Natural killer cell treated with Interleukin-12 subunit alpha and Interleukin-12 subunit beta and Interleukin-15 and Interleukin-18, amount 100 ng/mL, for 72 hours (primary cell): ENCODE results near the gene KLF16. TPM values are rescaled to one million over a fixed set of nuclear protein-coding genes. Genes with fewer than 3 reads are reported as not detected.

Experiments
- ATAC-seq, 2 donors: fragments of 150-1000 bp; cut with Tn5 transposase in 1 of 2; sonication (Bioruptor Pico), chemical (Tn5 transposase) in 1 of 2; 2 replicates each; pipeline ENCODE4 v1.10.0; 2021
- DNase-seq: peaks from one replicate; pipeline ENCODE4 v3.0.0; 2022; ENCODE audit warnings: low spot score
- H3K27ac Mint-ChIP-seq, 2 donors: 1 replicate in 1 of 2; 2 replicates in 1 of 2; pipeline ENCODE4 v1.8.0; 2022; ENCODE audit warnings: mixed read lengths in 2 of 2, mild to moderate bottlenecking in 1 of 2, moderate library complexity in 1 of 2
- H3K27me3 Mint-ChIP-seq, 2 donors: 1 replicate in 1 of 2; 2 replicates in 1 of 2; pipeline ENCODE4 v1.8.0; 2022; ENCODE audit warnings: mixed read lengths in 2 of 2
- H3K36me3 Mint-ChIP-seq: one replicate; pipeline ENCODE4 v1.8.0; 2022; ENCODE audit warnings: mixed read lengths
- H3K4me1 Mint-ChIP-seq, 2 donors: 1 replicate in 1 of 2; 2 replicates in 1 of 2; pipeline ENCODE4 v1.8.0; 2022; ENCODE audit warnings: low read depth in 2 of 2, mixed read lengths in 2 of 2, mild to moderate bottlenecking in 1 of 2
- H3K4me3 Mint-ChIP-seq: one replicate; pipeline ENCODE4 v1.8.0; 2022; ENCODE audit warnings: mixed read lengths
- H3K9me3 Mint-ChIP-seq: 2 replicates; pipeline ENCODE4 v1.8.0; 2022; ENCODE audit warnings: mixed read lengths
- total RNA-seq, 2 donors: library from RNA; stranded (reverse); gene quantifications; one replicate each; pipeline ENCODE4 v1.2.3, GENCODE V29; 2022

The KLF16 gene
- total RNA-seq, 2 donors from 2014 or later, result 18.0 to 49.8 TPM

GRCh38 chr19:1871630-1872029 is 8.3 kb upstream of the KLF16 start:
- no peak overlapping the region for H3K4me3 Mint-ChIP-seq
- ATAC-seq, result no peak

GRCh38 chr19:1871140-1871597 is 7.8 kb upstream of the KLF16 start:
- no peak for DNase-seq
- H3K4me3 Mint-ChIP-seq, result no peak overlapping the region
- H3K27me3 Mint-ChIP-seq, result no peaks in the 10 kb centered on the region
- peaks cover 27 to 28% of the 10 kb centered on the region in 2 donors for H3K4me1 Mint-ChIP-seq
- no peak for ATAC-seq
- no peaks in the 10 kb centered on the region for H3K9me3 Mint-ChIP-seq
- H3K27ac Mint-ChIP-seq, result no peak overlapping the region
- no peaks in the 10 kb centered on the region for H3K36me3 Mint-ChIP-seq

More at GRCh38 chr19:1871630-1872029, 8.3 kb upstream of the KLF16 start:
- Mint-ChIP-seq H3K4me1 (peaks cover 30 to 31% of the 10 kb centered on the region in 2 donors), H3K36me3 (no peaks in the 10 kb centered on the region), H3K9me3 (no peaks in the 10 kb centered on the region), H3K27ac (no peak overlapping the region), H3K27me3 (no peaks in the 10 kb centered on the region)
- no peak for DNase-seq

GRCh38 chr19:1868971-1869370 is 5.6 kb upstream of the KLF16 start:
- Mint-ChIP-seq H3K4me1 (peaks cover 8 to 13% of the 10 kb centered on the region in 2 donors), H3K36me3 (no peaks in the 10 kb centered on the region), H3K9me3 (no peaks in the 10 kb centered on the region), H3K27ac (peak overlapping the region in 1 of 2 donors; percentile 60), H3K4me3 (no peak overlapping the region), H3K27me3 (no peaks in the 10 kb centered on the region)
- DNase-seq, result no peak
- no peak for ATAC-seq

- DNase-seq, result no peak
- Mint-ChIP-seq H3K36me3 (no peaks in the 10 kb centered on the region), H3K27me3 (no peaks in the 10 kb centered on the region), H3K9me3 (no peaks in the 10 kb centered on the region), H3K4me1 (peaks cover 5 to 9% of the 10 kb centered on the region in 2 donors), H3K4me3 (no peak overlapping the region), H3K27ac (no peak overlapping the region)
- no peak for ATAC-seq
These were observed 4.0 kb upstream of the KLF16 start for GRCh38 chr19:1867349-1867724.

- no peak overlapping the region for H3K27ac Mint-ChIP-seq
- no peaks in the 10 kb centered on the region for H3K27me3 Mint-ChIP-seq
- peaks cover 6 to 9% of the 10 kb centered on the region in 2 donors for H3K4me1 Mint-ChIP-seq
- no peak overlapping the region for H3K4me3 Mint-ChIP-seq
- ATAC-seq (no peak), DNase-seq (no peak)
- H3K9me3 Mint-ChIP-seq, result no peaks in the 10 kb centered on the region
- H3K36me3 Mint-ChIP-seq, result no peaks in the 10 kb centered on the region
These were observed 3.4 kb upstream of the KLF16 start for GRCh38 chr19:1866693-1867348.

- H3K4me3 Mint-ChIP-seq, result peak overlapping the region; percentile 60
- peaks cover 14 to 15% of the 10 kb centered on the region in 2 donors for H3K4me1 Mint-ChIP-seq
- H3K27ac Mint-ChIP-seq, result peak overlapping the region; percentile 23 to 54
- ATAC-seq (no peak), DNase-seq (no peak)
- H3K27me3 Mint-ChIP-seq, result no peaks in the 10 kb centered on the region
- H3K9me3 Mint-ChIP-seq, result no peaks in the 10 kb centered on the region
- no peaks in the 10 kb centered on the region for H3K36me3 Mint-ChIP-seq
These were observed 2.0 kb upstream of the KLF16 start for GRCh38 chr19:1865172-1866010.

GRCh38 chr19:1864480-1865171 is 1.2 kb upstream of the KLF16 start:
- Mint-ChIP-seq H3K9me3 (no peaks in the 10 kb centered on the region), H3K27ac (peak overlapping the region in 1 of 2 donors; percentile 54), H3K27me3 (no peaks in the 10 kb centered on the region), H3K4me1 (peaks cover 13 to 14% of the 10 kb centered on the region in 2 donors), H3K36me3 (no peaks in the 10 kb centered on the region), H3K4me3 (peak overlapping the region; percentile 60)
- ATAC-seq (peak; percentile 54 to 62), DNase-seq (peak; percentile 87)

GRCh38 chr19:1863638-1864479 is 480 bp upstream of the KLF16 start:
- Mint-ChIP-seq H3K4me3 (peak overlapping the region; percentile 60), H3K4me1 (peaks cover 11 to 15% of the 10 kb centered on the region in 2 donors), H3K27ac (peak overlapping the region in 1 of 2 donors; percentile 54), H3K9me3 (no peaks in the 10 kb centered on the region), H3K36me3 (no peaks in the 10 kb centered on the region), H3K27me3 (no peaks in the 10 kb centered on the region)
- DNase-seq, result peak; percentile 96
- ATAC-seq, result peak; percentile 83 to 87

GRCh38 chr19:1862424-1863327 is 703 bp downstream of the KLF16 start:
- DNase-seq, result peak; percentile 74
- peaks cover 9 to 12% of the 10 kb centered on the region in 2 donors for H3K4me1 Mint-ChIP-seq
- H3K4me3 Mint-ChIP-seq, result peak overlapping the region; percentile 92

GRCh38 chr19:1862068-1862423 is 1.3 kb downstream of the KLF16 start:
- Mint-ChIP-seq H3K4me3 (peak overlapping the region; percentile 92), H3K36me3 (no peaks in the 10 kb centered on the region), H3K27ac (peak overlapping the region; percentile 76 to 89), H3K27me3 (no peaks in the 10 kb centered on the region), H3K9me3 (no peaks in the 10 kb centered on the region), H3K4me1 (peaks cover 9 to 12% of the 10 kb centered on the region in 2 donors)
- ATAC-seq (no peak), DNase-seq (no peak)

More at GRCh38 chr19:1862424-1863327, 703 bp downstream of the KLF16 start:
- no peaks in the 10 kb centered on the region for H3K36me3 Mint-ChIP-seq
- H3K9me3 Mint-ChIP-seq, result no peaks in the 10 kb centered on the region
- H3K27ac Mint-ChIP-seq, result peak overlapping the region; percentile 76 to 89
- H3K27me3 Mint-ChIP-seq, result no peaks in the 10 kb centered on the region
- ATAC-seq, result peak in 1 of 2 donors; percentile 2

GRCh38 chr19:1861599-1862031 is 1.8 kb downstream of the KLF16 start:
- ATAC-seq, result no peak
- H3K27me3 Mint-ChIP-seq, result no peaks in the 10 kb centered on the region
- no peaks in the 10 kb centered on the region for H3K9me3 Mint-ChIP-seq
- DNase-seq, result no peak
- peaks cover 9 to 12% of the 10 kb centered on the region in 2 donors for H3K4me1 Mint-ChIP-seq
- peak overlapping the region in 1 of 2 donors; percentile 89 for H3K27ac Mint-ChIP-seq
- H3K36me3 Mint-ChIP-seq, result no peaks in the 10 kb centered on the region
- H3K4me3 Mint-ChIP-seq, result peak overlapping the region; percentile 92
